B cell (primary cell): ENCODE measurements around the gene MRRF.

Source experiments
- EZH2 ChIP-seq: IDR thresholded peaks from 2 replicates; pipeline ENCODE4 v1.6.1; 2012; ENCODE audit warnings: borderline replicate concordance, low read depth, mild to moderate bottlenecking, moderate library complexity, low read length; ENCODE audit not compliant: insufficient read depth, poor library complexity, severe bottlenecking
- TF ChIP-seq, protein P1 (sequence below): fragments of 200-600 bp; IDR thresholded peaks from one replicate; pipeline ENCODE4 v1.8.0; 2022; ENCODE audit warnings: antibody characterized with exemption, mild to moderate bottlenecking

DNA sequence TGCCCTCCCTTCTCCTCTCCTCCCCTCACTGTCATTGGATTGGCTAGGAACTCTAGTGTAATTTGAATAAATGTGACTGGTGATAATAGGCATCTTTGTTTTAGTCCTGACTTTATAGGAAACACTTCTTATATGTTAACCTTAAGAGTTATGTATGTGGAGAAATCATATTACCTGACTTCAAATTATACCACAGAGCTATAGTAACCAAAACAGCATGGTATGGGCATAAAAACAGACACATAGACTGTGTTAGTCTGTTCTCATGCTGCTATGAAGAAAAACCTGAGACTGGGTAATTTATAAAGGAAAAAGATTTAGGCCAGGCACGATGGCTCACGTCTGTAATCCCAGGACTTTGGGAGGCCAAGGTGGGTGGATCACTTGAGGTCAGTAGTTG is 9.4 kb downstream of the MRRF start:
- TF ChIP-seq, protein P1, sequence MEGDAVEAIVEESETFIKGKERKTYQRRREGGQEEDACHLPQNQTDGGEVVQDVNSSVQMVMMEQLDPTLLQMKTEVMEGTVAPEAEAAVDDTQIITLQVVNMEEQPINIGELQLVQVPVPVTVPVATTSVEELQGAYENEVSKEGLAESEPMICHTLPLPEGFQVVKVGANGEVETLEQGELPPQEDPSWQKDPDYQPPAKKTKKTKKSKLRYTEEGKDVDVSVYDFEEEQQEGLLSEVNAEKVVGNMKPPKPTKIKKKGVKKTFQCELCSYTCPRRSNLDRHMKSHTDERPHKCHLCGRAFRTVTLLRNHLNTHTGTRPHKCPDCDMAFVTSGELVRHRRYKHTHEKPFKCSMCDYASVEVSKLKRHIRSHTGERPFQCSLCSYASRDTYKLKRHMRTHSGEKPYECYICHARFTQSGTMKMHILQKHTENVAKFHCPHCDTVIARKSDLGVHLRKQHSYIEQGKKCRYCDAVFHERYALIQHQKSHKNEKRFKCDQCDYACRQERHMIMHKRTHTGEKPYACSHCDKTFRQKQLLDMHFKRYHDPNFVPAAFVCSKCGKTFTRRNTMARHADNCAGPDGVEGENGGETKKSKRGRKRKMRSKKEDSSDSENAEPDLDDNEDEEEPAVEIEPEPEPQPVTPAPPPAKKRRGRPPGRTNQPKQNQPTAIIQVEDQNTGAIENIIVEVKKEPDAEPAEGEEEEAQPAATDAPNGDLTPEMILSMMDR, result no peak
- TF ChIP-seq EZH2, result no peak
